Ovary (tissue), 3 donors: ENCODE data around the gene IFRD2.

ENCODE experiments used
- EP300 ChIP-seq: sonication (generic); formaldehyde crosslinking; IDR thresholded peaks from one replicate; pipeline ENCODE4 v1.6.1; 2017; ENCODE audit warnings: antibody characterized with exemption
- POLR2A ChIP-seq: fragments of 450-650 bp; IDR thresholded peaks from one replicate; pipeline ENCODE4 v1.6.1; 2017; ENCODE audit warnings: antibody characterized with exemption, mild to moderate bottlenecking, moderate library complexity
- TF ChIP-seq, protein P1 (sequence below), 3 donors: fragments of 450-650 bp in 2 of 3; fragments of 200-600 bp in 1 of 3; IDR thresholded peaks; one replicate each; pipeline versions ENCODE4 v1.5.1 to v1.8.0; 2016 to 2022; ENCODE audit warnings: antibody characterized with exemption in 3 of 3, mild to moderate bottlenecking in 1 of 3
- donor health status: DM: no; HTN: no; CAD: no.

DNA sequence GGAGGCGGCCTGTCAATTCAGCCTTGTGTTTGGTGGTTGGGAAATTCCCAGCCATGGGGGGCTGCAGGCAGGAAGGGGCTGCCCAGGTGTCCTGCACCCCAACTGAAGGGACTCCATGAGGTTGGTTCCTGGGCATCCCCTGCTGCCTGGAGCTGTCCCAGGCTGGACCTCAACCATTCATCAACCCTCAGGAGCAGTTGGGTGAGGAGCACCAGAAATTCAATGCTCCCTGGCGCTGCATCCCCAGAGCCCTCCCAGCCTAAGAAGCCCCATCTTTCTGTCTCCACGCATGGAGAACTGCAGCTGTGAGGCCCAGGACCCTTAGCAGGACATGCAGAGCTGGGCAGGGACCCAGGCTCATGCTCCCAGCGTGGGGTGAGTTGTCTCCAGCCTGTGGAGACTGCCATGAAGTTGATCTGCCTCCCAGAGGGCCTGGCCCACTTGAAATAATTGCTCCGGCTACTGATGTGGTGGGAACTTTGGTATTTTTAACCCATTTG is 31.2 kb downstream of the IFRD2 start:
- TF ChIP-seq POLR2A: no peak
- TF ChIP-seq, protein P1, sequence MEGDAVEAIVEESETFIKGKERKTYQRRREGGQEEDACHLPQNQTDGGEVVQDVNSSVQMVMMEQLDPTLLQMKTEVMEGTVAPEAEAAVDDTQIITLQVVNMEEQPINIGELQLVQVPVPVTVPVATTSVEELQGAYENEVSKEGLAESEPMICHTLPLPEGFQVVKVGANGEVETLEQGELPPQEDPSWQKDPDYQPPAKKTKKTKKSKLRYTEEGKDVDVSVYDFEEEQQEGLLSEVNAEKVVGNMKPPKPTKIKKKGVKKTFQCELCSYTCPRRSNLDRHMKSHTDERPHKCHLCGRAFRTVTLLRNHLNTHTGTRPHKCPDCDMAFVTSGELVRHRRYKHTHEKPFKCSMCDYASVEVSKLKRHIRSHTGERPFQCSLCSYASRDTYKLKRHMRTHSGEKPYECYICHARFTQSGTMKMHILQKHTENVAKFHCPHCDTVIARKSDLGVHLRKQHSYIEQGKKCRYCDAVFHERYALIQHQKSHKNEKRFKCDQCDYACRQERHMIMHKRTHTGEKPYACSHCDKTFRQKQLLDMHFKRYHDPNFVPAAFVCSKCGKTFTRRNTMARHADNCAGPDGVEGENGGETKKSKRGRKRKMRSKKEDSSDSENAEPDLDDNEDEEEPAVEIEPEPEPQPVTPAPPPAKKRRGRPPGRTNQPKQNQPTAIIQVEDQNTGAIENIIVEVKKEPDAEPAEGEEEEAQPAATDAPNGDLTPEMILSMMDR (IDR thresholded peaks at IDR 0.05): no peak
- TF ChIP-seq EP300: no peak
